Cardiac fibroblast (primary cell): Measurements from ENCODE around the gene DSCAML1.

Experiments
- DNase-seq, 2 donors: peaks; one replicate each; pipeline versions ENCODE4 v3.0.0 to v3.0.0-alpha.2; 2010; ENCODE audit warnings: low read depth in 2 of 2
- H3K4me3 ChIP-seq, 2 donors: replicated peaks in 1 of 2; 1 replicate in 1 of 2; 2 replicates in 1 of 2; pipeline ENCODE4 v1.5.1; 2011; ENCODE audit warnings: low read depth in 2 of 2, low read length in 2 of 2, mild to moderate bottlenecking in 2 of 2, moderate library complexity in 1 of 2
- TF ChIP-seq, protein P1 (sequence below): IDR thresholded peaks from one replicate; pipeline ENCODE4 v1.5.1; 2011; ENCODE audit warnings: low read depth, mild to moderate bottlenecking, low read length, inconsistent platforms

The DSCAML1 gene

DNA sequence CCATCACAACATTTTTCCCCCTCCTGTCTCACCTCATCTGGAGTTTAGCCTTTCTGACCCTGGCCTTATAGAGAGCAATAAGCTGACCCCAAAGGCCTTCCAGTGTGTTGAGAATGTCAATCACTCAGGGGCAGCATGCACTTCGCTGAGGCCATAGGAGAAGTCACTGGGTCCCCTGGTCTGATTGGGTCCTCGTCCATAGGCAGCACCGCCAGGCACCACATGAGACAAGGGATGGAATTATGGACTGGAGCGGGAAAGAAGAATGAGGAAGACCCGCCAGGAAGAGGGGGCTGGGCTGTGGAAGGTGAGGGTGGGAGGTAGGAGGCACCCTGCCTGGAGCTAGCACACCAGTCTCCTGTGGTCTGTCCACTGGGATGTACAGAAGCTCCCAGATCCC, 72.9 kb downstream of the DSCAML1 start:
- H3K4me3 ChIP-seq: no peak overlapping the region
- DNase-seq: no peak
- TF ChIP-seq, protein P1, sequence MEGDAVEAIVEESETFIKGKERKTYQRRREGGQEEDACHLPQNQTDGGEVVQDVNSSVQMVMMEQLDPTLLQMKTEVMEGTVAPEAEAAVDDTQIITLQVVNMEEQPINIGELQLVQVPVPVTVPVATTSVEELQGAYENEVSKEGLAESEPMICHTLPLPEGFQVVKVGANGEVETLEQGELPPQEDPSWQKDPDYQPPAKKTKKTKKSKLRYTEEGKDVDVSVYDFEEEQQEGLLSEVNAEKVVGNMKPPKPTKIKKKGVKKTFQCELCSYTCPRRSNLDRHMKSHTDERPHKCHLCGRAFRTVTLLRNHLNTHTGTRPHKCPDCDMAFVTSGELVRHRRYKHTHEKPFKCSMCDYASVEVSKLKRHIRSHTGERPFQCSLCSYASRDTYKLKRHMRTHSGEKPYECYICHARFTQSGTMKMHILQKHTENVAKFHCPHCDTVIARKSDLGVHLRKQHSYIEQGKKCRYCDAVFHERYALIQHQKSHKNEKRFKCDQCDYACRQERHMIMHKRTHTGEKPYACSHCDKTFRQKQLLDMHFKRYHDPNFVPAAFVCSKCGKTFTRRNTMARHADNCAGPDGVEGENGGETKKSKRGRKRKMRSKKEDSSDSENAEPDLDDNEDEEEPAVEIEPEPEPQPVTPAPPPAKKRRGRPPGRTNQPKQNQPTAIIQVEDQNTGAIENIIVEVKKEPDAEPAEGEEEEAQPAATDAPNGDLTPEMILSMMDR: no peak

- no peak for DNase-seq
- H3K4me3 ChIP-seq: no peak overlapping the region
- TF ChIP-seq, protein P1: no peak
Measured at GRCh38 chr11:117723277-117724024, 73.6 kb downstream of the DSCAML1 start.

DNA sequence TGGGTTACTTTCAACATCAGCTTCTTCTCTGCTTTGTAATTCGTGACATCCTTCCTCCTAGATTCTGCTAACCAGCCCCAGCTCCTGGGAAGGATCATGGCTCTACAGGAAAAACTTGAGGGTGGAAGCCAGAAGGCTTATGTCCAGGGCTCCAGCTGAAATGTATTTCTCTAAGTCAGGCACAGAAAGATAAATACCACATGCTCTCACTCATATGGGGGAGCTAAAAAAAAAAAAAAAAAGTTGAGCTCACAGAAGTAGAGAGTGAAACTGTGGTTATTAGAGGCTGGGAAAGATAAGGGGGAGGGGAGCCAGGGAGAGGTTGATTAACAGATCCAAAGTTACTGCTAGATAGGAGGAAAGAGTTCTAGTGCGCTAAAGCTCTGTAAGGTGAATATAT, 74.9 kb downstream of the DSCAML1 start:
- TF ChIP-seq, protein P1: no peak

DNA sequence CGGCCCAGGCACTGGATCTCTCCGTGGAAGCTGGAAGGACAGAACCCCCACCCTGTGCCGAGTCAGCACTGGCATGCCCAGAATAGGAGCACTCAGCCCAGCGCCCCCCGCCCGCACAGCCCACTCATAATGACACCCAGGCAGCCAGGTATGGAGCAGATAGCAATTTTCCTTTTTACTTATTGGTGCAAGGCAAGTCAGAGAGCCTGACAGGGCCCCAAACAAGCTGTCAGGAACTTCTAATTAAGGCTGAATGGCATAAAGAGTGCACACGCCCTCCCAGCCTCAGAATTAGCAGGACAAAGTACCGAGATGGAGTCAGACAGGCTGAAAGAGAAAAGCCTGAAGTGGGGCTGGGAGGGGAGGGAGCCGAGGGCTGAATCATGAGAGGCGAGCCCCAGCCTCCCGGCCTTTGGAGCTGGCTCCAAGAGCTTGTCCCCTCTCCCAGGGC, 76.9 kb downstream of the DSCAML1 start:
- TF ChIP-seq, protein P1: no peak
- DNase-seq: no peak
- no peak overlapping the region for H3K4me3 ChIP-seq

More for the DNA sequence above, 74.9 kb downstream of the DSCAML1 start:
- no peak overlapping the region for H3K4me3 ChIP-seq
- DNase-seq: no peak

DNA sequence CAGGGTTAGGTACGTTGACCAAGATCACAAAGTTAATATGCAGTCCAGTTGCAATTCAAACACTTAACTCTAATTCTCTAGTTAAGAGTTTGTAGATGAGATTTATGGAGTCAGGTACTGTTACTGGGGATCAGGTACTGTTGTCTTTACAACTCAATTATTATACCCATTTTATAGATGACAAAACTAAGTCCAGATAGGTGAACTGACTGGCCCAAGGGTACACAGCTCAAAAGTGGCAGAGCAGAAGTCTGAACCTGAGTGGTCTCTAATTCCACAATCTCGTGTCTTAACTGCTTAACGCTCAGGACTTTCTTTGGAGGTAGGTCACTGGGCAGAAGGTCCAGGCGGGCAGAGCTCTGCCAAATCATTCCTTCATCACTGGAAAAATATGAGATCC, 77.5 kb downstream of the DSCAML1 start:
- no peak overlapping the region for H3K4me3 ChIP-seq
- no peak for DNase-seq
- TF ChIP-seq, protein P1: no peak

- no peak overlapping the region for H3K4me3 ChIP-seq
- TF ChIP-seq, protein P1: no peak
- no peak for DNase-seq
Measured at GRCh38 chr11:117717485-117718314, 79.3 kb downstream of the DSCAML1 start.
